Fibroblast of lung (primary cell): ENCODE data around the gene DLX6. TPM values are rescaled to one million over a fixed set of nuclear protein-coding genes. Genes with fewer than 3 reads are reported as not detected.
A peak's percentile ranks its signal among the peaks of the same experiment; 100 is the strongest.

Experiments
- DNase-seq, 2 donors: peaks; one replicate each; pipeline versions ENCODE4 v3.0.0 to v3.0.0-alpha.2; 2010; ENCODE audit warnings: low read depth in 2 of 2
- H2AFZ ChIP-seq: 2 replicates; pipeline ENCODE4 v1.5.1; 2012; ENCODE audit warnings: low read length, control low read depth, inconsistent platforms
- H3K27ac ChIP-seq: 2 replicates; pipeline ENCODE4 v1.5.1; 2011; ENCODE audit warnings: low read length, control low read depth; ENCODE audit not compliant: insufficient read depth
- H3K27me3 ChIP-seq: 2 replicates; pipeline ENCODE4 v1.5.1; 2011; ENCODE audit warnings: mild to moderate bottlenecking, low read length; ENCODE audit not compliant: control insufficient read depth, insufficient read depth
- H3K36me3 ChIP-seq: 2 replicates; pipeline ENCODE4 v1.5.1; 2011; ENCODE audit warnings: low read length; ENCODE audit not compliant: control insufficient read depth, insufficient read depth
- H3K4me1 ChIP-seq: 2 replicates; pipeline ENCODE4 v1.5.1; 2011; ENCODE audit warnings: low read length; ENCODE audit not compliant: control insufficient read depth, insufficient read depth; ENCODE audit errors: extremely low read depth
- H3K4me2 ChIP-seq: 2 replicates; pipeline ENCODE4 v1.5.1; 2011; ENCODE audit warnings: low read length, control low read depth; ENCODE audit not compliant: insufficient read depth; ENCODE audit errors: extremely low read depth
- H3K4me3 ChIP-seq, 4 experiments: fragments of 200-600 bp in 1 of 4; sonication (generic) in 1 of 4; replicated peaks in 1 of 4; 2 replicates each; pipeline ENCODE4 v1.5.1; 2011 to 2016; ENCODE audit warnings: low read length in 4 of 4, low read depth in 3 of 4, mild to moderate bottlenecking in 3 of 4, control low read depth in 2 of 4, inconsistent platforms in 1 of 4, mixed read lengths in 1 of 4; ENCODE audit not compliant: insufficient read depth in 1 of 4; ENCODE audit errors: control extremely low read depth in 1 of 4
- H3K79me2 ChIP-seq: 2 replicates; pipeline ENCODE4 v1.5.1; 2012; ENCODE audit warnings: mild to moderate bottlenecking, low read length, inconsistent platforms; ENCODE audit not compliant: control insufficient read depth, insufficient read depth
- H3K9ac ChIP-seq: 2 replicates; pipeline ENCODE4 v1.5.1; 2011; ENCODE audit warnings: mild to moderate bottlenecking, low read length, control low read depth; ENCODE audit not compliant: insufficient read depth
- H3K9me3 ChIP-seq: 2 replicates; pipeline ENCODE4 v1.5.1; 2012; ENCODE audit warnings: low read depth, low read length; ENCODE audit not compliant: control insufficient read depth, insufficient read depth
- H4K20me1 ChIP-seq: 2 replicates; pipeline ENCODE4 v1.5.1; 2011; ENCODE audit warnings: low read length; ENCODE audit not compliant: control insufficient read depth, insufficient read depth; ENCODE audit errors: extremely low read depth
- EZH2 ChIP-seq: IDR thresholded peaks from 2 replicates; pipeline ENCODE4 v1.5.1; 2012; ENCODE audit warnings: low read length, control low read depth, mild to moderate bottlenecking; ENCODE audit errors: missing control alignments
- polyA plus RNA-seq, 2 donors: library from polyadenylated mRNA; depleted of rRNA in 1 of 2; stranded (reverse) in 1 of 2; unstranded in 1 of 2; fragments of >200 nt; gene quantifications; 2 replicates each; pipeline ENCODE4 v1.2.1, GENCODE V29; 2011 to 2012; ENCODE audit warnings: missing spikeins in 1 of 2
- total RNA-seq: library from RNA; depleted of rRNA; stranded (reverse); fragments of >200 nt; gene quantifications from 2 replicates; pipeline ENCODE4 v1.2.1, GENCODE V29; 2014
- TF ChIP-seq, protein P1 (sequence below), 2 donors: IDR thresholded peaks in 1 of 2; conservative IDR thresholded peaks in 1 of 2; 1 replicate in 1 of 2; 2 replicates in 1 of 2; pipeline ENCODE4 v1.5.1; 2011 to 2012; ENCODE audit warnings: low read length in 2 of 2, control low read depth in 1 of 2, inconsistent platforms in 1 of 2, low read depth in 1 of 2, mild to moderate bottlenecking in 1 of 2

DLX6 gene
- total and polyA plus RNA-seq, 2 donors (not counting 1 experiment from before 2014, with no cell fraction given), result under 0.01 TPM; not detected in 1

DNA sequence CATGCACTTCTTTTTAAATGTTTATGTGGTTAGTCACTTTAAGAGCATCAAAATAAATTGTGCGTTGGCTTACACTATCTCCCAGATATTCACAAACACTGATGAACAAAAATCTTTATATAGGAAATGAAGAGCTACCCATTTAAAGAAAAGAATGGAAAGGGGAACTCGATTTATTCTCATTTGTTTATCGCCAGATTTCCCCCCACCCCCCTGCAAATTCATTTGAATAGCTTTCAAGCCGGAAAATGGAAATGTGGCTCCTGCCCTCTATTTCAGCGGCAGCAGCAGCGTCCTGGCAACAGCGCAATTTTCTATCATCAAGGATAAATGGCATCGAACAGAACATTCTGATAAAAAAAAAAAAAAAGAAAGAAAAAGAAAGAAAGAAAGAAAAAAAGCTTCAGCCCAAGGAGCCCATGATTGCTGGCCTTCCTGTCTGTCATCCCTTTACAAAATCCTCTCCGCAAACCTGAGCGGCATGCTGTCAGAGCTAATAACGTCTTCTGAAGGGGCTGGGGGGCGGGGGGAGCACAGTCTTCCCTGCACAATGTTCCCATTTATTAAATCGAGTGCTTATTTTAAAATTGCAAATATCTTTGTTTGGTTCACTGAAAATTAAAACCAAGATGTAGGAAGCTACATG is 13.7 kb upstream of the DLX6 start:
- Histone ChIP-seq H2AFZ (no peak overlapping the region), H3K27ac (no peak overlapping the region), H3K4me1 (no peaks in the 10 kb centered on the region), H3K27me3 (peaks cover 46% of the 10 kb centered on the region), H3K4me2 (no peak overlapping the region), H3K9me3 (no peaks in the 10 kb centered on the region), H3K79me2 (no peaks in the 10 kb centered on the region), H3K36me3 (no peaks in the 10 kb centered on the region), H3K4me3 (no peak overlapping the region), H3K9ac (no peak overlapping the region), H4K20me1 (no peaks in the 10 kb centered on the region)
- no peak for DNase-seq
- TF ChIP-seq, protein P1, sequence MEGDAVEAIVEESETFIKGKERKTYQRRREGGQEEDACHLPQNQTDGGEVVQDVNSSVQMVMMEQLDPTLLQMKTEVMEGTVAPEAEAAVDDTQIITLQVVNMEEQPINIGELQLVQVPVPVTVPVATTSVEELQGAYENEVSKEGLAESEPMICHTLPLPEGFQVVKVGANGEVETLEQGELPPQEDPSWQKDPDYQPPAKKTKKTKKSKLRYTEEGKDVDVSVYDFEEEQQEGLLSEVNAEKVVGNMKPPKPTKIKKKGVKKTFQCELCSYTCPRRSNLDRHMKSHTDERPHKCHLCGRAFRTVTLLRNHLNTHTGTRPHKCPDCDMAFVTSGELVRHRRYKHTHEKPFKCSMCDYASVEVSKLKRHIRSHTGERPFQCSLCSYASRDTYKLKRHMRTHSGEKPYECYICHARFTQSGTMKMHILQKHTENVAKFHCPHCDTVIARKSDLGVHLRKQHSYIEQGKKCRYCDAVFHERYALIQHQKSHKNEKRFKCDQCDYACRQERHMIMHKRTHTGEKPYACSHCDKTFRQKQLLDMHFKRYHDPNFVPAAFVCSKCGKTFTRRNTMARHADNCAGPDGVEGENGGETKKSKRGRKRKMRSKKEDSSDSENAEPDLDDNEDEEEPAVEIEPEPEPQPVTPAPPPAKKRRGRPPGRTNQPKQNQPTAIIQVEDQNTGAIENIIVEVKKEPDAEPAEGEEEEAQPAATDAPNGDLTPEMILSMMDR (conservative IDR thresholded peaks at IDR 0.05 in 1 of 2, IDR thresholded peaks at IDR 0.05 in 1 of 2; ENCODE audit: low read depth in 1 of 2, low read length in 2 of 2), result no peak
- no peak for TF ChIP-seq EZH2

DNA sequence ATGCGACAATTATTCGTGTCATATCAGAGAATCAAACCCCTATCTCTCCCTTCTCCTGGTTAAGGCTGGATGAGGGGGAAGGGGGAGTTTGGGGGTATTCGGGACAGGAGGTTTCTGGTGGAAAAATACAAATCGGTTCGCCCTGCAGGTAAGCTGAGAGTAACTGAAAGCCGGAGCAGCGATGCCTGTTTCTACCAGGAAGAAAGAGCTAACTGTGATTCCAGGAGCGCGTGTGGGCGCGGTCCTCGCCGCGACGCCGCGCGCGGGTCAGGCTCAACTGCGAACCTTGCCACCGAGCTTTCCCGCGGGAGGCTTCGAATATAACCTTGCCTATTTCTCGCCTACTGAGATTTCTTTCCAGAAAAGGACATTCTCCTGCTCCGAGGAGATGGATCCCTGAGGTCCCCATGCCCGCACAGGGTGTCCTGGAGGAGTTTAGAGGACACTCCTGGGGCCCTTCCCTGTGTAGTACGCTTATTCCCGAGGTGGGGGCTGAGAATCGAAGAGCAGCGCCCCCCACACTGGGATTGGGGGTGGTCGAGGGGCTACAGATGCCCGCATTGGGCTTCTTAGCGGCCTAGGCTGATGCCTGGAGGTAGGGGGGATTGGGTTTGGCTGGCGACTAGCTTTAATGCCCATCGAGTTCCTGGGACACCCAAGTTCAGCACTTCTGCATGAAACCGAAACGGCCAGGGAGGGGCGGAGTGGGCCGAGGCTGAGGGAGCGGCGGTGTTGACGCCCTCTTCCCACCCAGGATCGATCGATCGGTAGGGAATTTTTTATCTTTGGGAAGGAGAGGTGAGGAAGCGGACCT is 13.0 kb upstream of the DLX6 start:
- Histone ChIP-seq H3K79me2 (no peaks in the 10 kb centered on the region), H3K27me3 (peaks cover 53% of the 10 kb centered on the region), H3K36me3 (no peaks in the 10 kb centered on the region), H3K4me3 (no peak overlapping the region), H3K9me3 (no peaks in the 10 kb centered on the region), H3K4me2 (no peak overlapping the region), H4K20me1 (no peaks in the 10 kb centered on the region), H2AFZ (no peak overlapping the region), H3K9ac (no peak overlapping the region), H3K4me1 (no peaks in the 10 kb centered on the region), H3K27ac (no peak overlapping the region)
- TF ChIP-seq, protein P1 (conservative IDR thresholded peaks at IDR 0.05 in 1 of 2, IDR thresholded peaks at IDR 0.05 in 1 of 2; ENCODE audit: low read depth in 1 of 2, low read length in 2 of 2), result no peak
- TF ChIP-seq EZH2, result peak; percentile 69
- DNase-seq, result no peak

DNA sequence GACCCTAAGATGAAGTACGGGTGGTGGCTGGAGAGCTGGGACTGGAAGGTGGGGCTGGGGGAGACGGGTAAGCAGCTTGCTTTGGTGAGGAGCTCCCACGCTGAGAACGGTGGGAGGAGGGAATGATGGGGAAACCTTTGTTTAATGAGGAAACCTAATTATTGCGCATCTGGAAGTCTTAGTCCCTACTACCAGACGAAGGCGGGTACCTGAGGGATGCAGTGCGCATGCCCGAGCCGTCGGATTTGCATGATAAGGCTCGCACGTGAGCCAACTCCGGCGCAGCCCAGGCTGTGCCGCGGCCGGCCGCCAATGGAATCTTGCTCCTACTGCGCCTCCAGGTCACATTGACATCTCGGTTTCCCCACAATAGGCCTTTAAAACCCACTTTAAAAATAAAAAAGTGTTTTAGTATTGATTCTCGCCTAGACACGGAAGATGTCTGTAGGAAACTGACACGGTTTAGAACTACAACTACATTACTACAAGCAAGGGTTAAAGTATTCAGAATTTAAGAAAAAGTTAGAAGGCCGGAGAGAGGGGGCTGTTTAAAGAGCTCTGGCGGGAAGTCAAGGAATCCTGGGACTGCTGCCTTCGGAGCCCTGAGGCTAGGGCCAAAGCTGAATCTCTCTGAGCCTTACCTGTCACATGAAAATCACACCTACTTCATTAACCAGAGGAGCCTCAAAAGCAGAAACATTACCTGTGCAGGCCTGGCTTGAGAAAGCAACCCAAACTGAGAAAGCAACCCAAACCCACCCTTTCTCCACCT is 12.1 kb upstream of the DLX6 start:
- Histone ChIP-seq H3K9ac (no peak overlapping the region), H3K9me3 (no peaks in the 10 kb centered on the region), H3K4me3 (no peak overlapping the region), H3K27ac (no peak overlapping the region), H2AFZ (no peak overlapping the region), H3K4me2 (no peak overlapping the region), H4K20me1 (no peaks in the 10 kb centered on the region), H3K79me2 (no peaks in the 10 kb centered on the region), H3K4me1 (no peaks in the 10 kb centered on the region), H3K27me3 (peaks cover 62% of the 10 kb centered on the region), H3K36me3 (no peaks in the 10 kb centered on the region)
- DNase-seq, result no peak
- no peak for TF ChIP-seq EZH2
- TF ChIP-seq, protein P1 (conservative IDR thresholded peaks at IDR 0.05 in 1 of 2, IDR thresholded peaks at IDR 0.05 in 1 of 2; ENCODE audit: low read depth in 1 of 2, low read length in 2 of 2), result no peak
